Thyroid gland (tissue), 4 donors: Measurements from ENCODE around the gene HSD3B7.

Source experiments
- CTCF ChIP-seq, 6 experiments: fragments of 200-600 bp in 3 of 6; fragments of 450-650 bp in 3 of 6; sonication (generic) in 3 of 6; IDR thresholded peaks; one replicate each; pipeline ENCODE4 v1.5.1; 2016 to 2019; ENCODE audit warnings: antibody characterized with exemption in 6 of 6, mild to moderate bottlenecking in 2 of 6, inconsistent platforms in 1 of 6, moderate library complexity in 1 of 6
- POLR2A ChIP-seq, 2 donors: fragments of 450-650 bp; IDR thresholded peaks; one replicate each; pipeline ENCODE4 v1.6.1; 2017; ENCODE audit warnings: antibody characterized with exemption in 2 of 2, mild to moderate bottlenecking in 2 of 2, moderate library complexity in 1 of 2

DNA sequence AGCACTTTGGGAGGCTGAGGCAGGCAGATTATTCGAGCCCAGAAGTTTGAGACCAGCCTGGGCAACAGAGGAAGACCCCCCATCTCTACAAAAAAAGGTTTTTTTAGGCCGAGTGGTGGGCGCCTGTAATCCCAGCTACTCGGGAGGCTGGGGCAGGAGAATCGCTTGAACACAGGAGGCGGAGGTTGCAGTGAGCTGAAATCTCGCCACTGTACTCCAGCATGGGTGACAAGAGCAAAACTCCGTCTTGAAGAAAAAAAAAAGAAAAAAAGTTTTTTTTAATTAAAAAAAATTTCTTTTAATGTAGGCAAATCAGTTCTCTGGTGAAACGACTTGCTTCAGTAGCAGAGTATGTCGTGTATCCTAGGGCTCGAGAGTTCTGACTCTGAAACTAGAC, 10.9 kb downstream of the HSD3B7 start:
- TF ChIP-seq CTCF (IDR thresholded peaks at IDR 0.05) (no peak), POLR2A (IDR thresholded peaks at IDR 0.05) (no peak)
